Fibroblast of upper back skin (primary cell): ENCODE measurements around the gene B4GALT6.

Experiments used
- DNase-seq: peaks from one replicate; pipeline ENCODE4 v3.0.0-alpha.2; 2013

B4GALT6 gene

GRCh38 chr18:31686986-31687928, 2.9 kb upstream of the B4GALT6 start:
- DNase-seq: no peak

DNA sequence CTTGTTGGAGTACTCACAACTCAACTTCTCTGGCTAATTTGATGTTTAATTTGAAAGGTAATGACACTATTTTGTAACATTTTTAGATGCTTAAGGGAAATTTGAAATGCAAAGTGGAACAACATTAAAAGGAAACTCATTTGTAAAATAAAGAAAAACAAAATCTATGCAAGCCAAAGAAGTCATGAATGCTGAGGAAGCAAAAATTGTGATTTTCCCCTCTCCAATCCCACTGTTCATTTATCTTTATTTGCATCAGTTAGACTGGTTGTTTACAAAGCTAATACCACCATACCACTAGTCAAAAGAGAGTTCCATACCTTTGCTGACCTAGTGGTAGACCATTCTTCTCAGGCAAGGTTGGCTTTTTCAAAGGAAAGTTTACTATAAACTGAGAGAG, 2.2 kb upstream of the B4GALT6 start:
- no peak for DNase-seq

DNA sequence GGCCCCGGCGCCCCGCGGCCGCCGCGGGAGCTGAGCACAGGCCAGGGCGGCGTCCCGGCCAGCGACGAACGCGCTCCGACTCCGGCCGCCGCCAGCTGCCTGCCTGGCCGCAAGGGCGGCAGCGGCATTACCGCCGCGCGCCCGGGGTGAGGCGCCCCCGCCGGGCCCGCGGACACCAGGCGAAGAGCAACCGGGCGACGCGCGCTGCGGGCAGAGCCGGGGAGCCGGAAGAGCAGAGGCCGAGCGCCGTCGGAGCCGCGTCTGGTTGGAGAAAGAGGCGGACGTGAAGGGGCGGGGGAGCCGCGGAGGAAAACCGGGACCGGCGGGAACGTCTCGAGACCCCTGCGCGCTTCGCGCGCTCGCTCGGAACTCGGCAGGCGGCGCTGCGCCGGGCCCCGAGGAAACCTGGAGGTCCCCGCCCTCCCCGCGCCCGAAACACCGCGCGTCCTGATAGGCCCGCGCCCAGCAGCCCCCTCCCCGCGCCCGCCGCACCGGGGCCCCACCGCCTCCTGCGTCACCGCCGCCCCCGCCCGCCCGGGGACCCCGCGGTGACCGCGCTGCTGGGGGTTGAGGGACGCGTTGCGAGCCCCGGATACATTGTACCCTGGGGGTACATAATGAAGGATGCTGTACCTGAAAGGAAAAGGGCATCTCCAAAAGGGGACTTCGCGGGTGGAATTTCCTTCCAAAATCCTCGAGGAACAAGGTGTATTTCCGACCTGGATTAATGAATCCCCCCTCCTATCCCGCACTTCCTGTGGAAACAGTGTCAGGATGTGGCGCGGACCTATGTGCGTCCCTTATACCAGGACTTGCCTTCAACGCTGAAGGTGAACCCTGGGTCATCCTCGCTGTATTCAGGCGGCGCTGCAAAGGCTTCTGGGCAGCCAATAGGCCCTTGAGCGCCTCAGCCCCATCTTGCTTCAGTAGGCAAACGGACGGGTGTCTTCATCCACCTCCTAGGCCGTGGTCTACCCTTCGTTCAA, 1.0 kb upstream of the B4GALT6 start:
- DNase-seq: peak; percentile 72

DNA sequence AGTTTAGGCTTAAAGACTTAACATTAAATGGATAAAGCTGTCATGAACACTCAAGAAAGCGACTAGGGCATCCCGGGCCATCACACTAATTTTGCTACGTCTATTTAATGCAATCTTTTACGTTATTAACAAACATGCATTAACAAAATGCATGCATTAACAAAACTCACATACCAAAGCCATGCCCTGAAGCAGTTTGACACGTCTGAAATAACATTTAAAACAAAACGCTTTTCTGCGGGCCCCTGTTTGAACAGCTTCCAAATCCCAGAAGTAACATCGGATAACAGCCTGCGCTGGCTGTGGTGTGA, 458 bp downstream of the B4GALT6 start:
- no peak for DNase-seq

DNA sequence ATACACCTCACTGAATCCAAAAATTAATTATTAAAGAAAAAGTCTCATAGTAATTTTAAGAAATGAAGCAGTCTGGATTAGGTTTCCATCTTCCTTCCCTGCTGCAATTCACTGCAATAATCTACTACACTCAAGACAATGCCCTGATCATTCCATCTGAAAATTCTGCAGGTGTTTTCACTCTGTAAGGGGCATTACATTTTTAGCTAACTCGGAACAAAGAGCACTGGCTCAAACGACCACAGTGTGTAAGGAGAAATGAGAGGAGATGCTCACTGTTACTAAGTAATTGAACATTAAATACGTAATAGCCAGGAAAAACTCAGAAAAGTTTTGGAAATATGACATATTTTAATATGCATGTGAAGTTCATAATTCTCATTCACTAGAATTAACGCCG, 1.3 kb downstream of the B4GALT6 start:
- no peak for DNase-seq

DNA sequence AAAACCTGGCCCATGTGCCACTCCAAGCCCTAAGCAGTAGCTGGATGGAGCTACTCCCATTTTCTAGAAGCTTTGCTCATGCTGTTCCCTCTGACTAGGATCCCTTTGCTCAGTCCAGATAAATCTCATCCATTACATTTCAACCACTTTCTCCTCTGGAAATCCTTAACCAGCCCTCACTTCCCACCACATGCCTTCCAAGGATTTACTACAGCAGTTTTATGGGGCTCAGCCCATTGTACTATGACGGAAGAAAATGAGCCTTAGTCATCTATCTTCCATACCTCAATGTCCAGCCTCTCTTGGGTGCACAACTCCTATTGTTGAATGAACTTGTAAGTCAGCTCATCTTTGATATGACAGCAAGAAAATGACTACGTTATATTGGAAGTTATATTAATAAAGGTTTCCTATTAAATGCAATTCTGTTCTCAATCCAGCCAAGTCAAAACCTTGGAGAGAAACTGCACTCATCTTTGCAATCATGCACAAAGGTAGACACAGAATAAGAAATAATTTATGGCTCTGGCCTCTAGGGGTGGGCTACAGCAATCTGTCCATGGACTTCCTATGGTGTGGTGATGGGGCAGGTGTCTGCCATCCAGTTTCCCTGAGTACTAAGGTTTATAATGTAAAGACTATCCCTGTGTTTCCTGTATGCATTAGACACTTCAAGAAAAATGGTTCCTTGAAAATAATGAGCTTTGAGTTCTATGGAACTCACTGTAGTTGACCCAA, 3.4 kb downstream of the B4GALT6 start:
- DNase-seq: no peak

GRCh38 chr18:31680433-31680811, 4.0 kb downstream of the B4GALT6 start:
- no peak for DNase-seq

GRCh38 chr18:31679791-31680432, 4.5 kb downstream of the B4GALT6 start:
- no peak for DNase-seq

- peak; percentile 70 for DNase-seq
Observed at GRCh38 chr18:31679133-31679742, 5.1 kb downstream of the B4GALT6 start.

GRCh38 chr18:31678425-31678824, 6.0 kb downstream of the B4GALT6 start:
- no peak for DNase-seq

- DNase-seq: no peak
Observed at GRCh38 chr18:31677592-31677991, 6.8 kb downstream of the B4GALT6 start.

DNA sequence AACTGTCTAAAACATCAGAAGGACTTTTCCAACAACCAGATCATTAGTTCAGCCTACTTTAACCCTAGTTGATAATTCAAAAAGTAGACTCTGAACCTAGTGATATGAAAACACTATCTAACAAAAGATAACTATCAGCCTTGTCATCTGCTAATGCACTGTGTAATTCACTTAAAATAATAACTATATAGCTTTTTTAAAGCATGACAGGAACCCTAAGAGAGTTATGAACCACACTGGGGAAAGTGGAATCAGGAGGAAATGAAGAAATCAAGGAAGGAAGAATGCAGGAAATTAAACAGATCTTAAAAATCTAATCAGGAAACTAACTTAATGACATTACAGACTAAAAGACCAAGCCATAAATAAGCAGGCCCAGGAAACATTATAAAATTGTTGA, 9.0 kb downstream of the B4GALT6 start:
- no peak for DNase-seq

GRCh38 chr18:31672628-31673135, 11.7 kb downstream of the B4GALT6 start:
- no peak for DNase-seq

DNA sequence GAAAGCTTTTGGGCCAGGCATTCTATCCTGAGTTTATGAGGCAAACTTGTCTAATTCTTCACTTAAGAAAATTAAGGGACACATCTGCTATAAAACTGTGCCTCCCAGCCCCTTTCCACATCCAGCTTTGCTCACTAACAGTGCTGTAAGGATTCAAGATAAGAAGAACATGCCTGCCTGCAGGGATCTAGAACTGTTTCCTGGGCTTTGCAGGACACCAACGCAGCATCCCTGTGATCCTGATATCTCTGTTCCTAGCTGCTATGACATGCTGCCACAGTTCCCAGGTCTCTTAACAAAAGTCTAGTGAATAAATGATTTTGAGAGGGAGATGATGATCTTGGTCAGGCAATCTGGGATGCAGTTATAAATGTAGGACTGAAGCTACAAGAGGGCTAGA, 12.4 kb downstream of the B4GALT6 start:
- no peak for DNase-seq

GRCh38 chr18:31669541-31669940, 14.8 kb downstream of the B4GALT6 start:
- no peak for DNase-seq

DNA sequence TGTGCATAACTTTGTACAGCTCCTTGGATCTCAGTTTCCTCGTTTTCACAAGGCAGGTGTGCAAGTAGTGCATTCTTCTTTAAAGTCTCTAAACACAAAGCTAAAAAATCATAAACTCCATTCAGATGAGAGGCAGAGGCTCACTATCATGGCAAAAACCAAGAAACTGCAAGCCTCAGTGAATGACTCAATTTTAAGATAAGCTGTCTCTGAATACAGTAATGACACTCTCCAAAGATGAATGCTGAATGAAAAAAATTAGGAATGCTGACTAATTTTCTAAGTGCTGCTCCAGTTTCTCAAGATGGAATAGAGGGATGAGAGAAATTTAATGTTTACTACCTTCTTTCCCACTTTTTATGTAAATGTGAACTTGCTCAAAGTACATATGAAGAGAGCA, 17.2 kb downstream of the B4GALT6 start:
- peak; percentile 35 for DNase-seq

DNA sequence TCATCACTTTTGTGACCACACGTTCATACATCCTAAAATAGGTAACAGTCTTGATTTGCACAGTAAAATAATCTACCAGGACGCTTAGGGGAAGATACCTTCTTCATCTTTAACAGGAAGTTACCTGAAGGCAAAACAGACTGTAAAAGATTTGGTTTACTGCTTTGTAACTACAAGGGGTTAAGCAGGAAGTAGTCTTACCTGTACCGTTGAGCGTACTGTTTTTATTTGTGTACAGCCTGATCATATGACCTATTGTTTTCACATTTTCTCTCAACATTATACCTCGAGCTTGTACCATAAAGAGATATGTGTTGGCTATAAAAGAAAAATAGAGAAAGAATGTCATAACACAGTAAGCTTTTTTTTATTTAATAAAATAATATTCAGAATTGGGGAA, 18.3 kb downstream of the B4GALT6 start:
- DNase-seq: no peak

DNA sequence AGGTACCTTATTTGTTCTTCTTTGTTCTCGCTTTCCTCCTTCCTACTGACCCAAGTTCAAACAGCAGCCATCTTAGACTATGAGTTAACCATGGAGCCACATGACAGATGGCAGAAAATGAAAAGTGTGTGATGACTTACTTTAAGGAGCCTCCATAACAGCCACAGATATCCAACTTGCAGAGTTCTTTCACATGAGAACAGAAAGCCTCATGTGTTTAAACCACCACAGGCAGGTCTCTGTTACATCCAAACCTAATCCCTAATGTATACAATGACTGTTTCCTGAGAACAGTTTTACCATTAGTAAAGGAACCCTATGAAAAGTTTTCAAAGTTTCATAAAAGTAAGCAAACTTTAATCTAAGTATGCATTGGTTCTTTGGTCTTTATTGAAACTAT, 20.3 kb downstream of the B4GALT6 start:
- DNase-seq: no peak

DNA sequence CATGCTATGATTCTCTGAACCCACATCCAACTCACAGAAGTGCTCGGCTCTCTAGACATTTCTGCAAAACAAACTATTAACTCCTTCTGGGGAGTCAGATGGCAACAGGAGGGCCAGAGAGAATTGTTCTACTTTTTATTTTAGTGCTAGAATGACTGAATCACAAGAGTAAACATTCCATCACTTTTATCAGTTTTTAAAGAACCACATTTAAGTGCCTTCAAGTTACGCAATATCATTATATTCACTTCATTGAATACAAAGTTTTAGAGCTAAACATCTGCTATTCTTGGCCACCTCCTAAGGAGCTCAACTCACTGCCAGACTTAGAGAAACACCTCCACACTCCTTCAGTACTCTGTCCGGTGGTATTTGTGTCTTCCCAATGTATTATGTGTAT, 22.4 kb downstream of the B4GALT6 start:
- DNase-seq: peak; percentile 56

GRCh38 chr18:31660763-31661162, 23.6 kb downstream of the B4GALT6 start:
- DNase-seq: no peak

GRCh38 chr18:31659576-31660177, 24.7 kb downstream of the B4GALT6 start:
- no peak for DNase-seq
